Motor neuron (in vitro differentiated cells): ENCODE data around the gene TMOD4. TPM values are rescaled to one million over a fixed set of nuclear protein-coding genes. Genes with fewer than 3 reads are reported as not detected.

Experiments used
- ATAC-seq, 8 experiments: fragments of 200-7000 bp; cut with Tn5 transposase; replicated peaks in 6 of 8; 2 replicates each; pipeline ENCODE4 v1.8.0; 2021; ENCODE audit warnings: mild to moderate bottlenecking in 8 of 8, moderate library complexity in 8 of 8
- H3K27ac ChIP-seq, 2 donors: fragments of 250-450 bp; sonication (Bioruptor Pico); 2 replicates each; pipeline ENCODE4 v1.9.0; 2021; ENCODE audit warnings: antibody characterized with exemption in 2 of 2, mild to moderate bottlenecking in 2 of 2, moderate library complexity in 1 of 2
- H3K4me1 ChIP-seq, 2 donors: fragments of 250-450 bp; sonication (Bioruptor Pico); replicated peaks in 1 of 2; 2 replicates each; pipeline ENCODE4 v1.6.1; 2021; ENCODE audit warnings: antibody characterized with exemption in 2 of 2, mild to moderate bottlenecking in 2 of 2, moderate library complexity in 1 of 2
- H3K4me3 ChIP-seq, 5 donors: fragments of 250-450 bp; sonication (Bioruptor Pico); 2 replicates each; pipeline ENCODE4 v1.9.0; 2021; ENCODE audit warnings: antibody characterized with exemption in 5 of 5, mild to moderate bottlenecking in 5 of 5, moderate library complexity in 4 of 5
- WGBS, 10 experiments: fragments of 450-650 bp; shearing (Covaris generic); methylation state at CpG; one replicate each; pipeline ENCODE4 v1.0.0; 2022; 5-methylcytosine and 5-hydroxymethylcytosine counted together
- in situ Hi-C, 9 experiments: fragments of 400-800 bp; cut with MboI; loops; one replicate each; pipeline ENCODE4 v1.15.0; 2021; ENCODE audit warnings: low sequenced_read_pairs in 9 of 9, low pct_unique_long_range_greater_than_20kb in 2 of 9; ENCODE audit not compliant: unreplicated experiment in 9 of 9
- total RNA-seq, 8 experiments: library from RNA; unstranded; fragments of 300-600 nt; gene quantifications; 2 replicates each; pipeline versions ENCODE4 v1.2.3 to v1.2.4, GENCODE V29; 2022

TMOD4 gene
- total RNA-seq, 8 experiments from 2014 or later = 0.27 to 2.0 (median 0.96) TPM; not detected in 2

DNA sequence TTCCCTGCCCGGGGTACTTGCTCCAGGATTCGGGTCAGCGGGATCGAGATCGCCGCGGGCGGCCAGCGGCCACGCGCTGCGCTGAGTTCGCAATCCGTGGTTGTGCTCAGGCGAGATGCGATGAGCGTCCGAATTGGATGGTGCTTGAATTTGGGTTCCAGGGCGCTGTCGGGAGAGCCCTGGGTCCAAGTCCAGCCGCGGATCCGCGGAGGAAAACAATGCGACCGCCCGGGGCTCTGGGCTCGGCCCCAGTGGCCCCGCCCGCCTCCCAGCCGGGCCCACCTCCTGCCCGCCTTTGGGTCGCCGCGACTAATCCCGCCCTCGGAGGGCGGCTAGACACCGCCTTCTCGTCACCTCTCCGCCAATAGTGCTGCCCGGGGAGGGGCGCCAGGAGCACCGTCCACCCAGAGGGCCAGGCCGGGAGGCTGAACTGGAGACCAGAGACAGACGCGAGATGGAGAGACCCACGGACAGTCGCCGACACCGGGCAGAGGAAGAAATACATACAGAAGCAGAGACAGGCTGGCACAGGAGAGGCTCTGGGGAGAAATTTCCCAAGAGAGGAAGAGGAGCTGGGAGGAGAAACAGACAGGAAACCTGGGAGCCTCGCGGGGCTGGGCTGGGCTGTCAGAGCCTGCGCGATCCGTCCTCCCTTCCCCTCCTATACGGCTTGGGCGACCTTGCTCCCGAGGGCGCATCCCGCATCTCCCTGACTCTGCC, 29.2 kb downstream of the TMOD4 start, which contains the start of gene SEMA6C:
TSS of gene SEMA6C (minus strand) at position 220 of the 720 bp plus-strand sequence. CDS start 4,010 bp downstream, outside the sequence.
- WGBS, 10 experiments = 0 to 5% (median 2%) methylated on average over 2 to 13 of the region's 61 CpGs; no CpG with 5 or more reads in 5 of the 10 experiments
- peak within 1 kb of the TSS; percentile 66 to 99 (median 88) for H3K4me3 ChIP-seq
- in situ Hi-C loops = no loop called here
- H3K4me1 ChIP-seq = peaks cover 30 to 38% of the 10 kb centered on the region in 2 donors
- ATAC-seq = peak; percentile 94 to 99 (median 96)
- H3K27ac ChIP-seq = peak within 1 kb of the TSS; percentile 46 to 55

DNA sequence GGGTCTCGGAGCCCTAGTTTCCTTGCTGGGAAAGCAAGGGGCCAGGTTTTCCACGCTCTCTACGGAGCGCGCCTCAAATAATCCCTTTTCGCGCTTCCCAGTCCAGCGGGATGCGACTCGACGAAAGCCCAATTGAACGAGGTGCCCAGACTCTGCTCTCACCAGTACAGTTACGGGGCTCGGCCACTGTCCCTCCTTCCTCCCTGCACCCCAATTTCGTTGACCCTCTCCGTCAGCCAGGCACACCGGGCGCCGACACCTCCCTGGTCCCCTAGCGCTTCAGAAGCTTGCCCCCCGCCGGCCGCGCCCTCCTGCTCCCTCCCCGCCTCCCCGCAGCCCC, 29.7 kb downstream of the TMOD4 start:
- peak in 3 of 8 experiments; percentile 2 to 7 (median 3) for ATAC-seq
- H3K27ac ChIP-seq = peak overlapping the region; percentile 28 to 55

DNA sequence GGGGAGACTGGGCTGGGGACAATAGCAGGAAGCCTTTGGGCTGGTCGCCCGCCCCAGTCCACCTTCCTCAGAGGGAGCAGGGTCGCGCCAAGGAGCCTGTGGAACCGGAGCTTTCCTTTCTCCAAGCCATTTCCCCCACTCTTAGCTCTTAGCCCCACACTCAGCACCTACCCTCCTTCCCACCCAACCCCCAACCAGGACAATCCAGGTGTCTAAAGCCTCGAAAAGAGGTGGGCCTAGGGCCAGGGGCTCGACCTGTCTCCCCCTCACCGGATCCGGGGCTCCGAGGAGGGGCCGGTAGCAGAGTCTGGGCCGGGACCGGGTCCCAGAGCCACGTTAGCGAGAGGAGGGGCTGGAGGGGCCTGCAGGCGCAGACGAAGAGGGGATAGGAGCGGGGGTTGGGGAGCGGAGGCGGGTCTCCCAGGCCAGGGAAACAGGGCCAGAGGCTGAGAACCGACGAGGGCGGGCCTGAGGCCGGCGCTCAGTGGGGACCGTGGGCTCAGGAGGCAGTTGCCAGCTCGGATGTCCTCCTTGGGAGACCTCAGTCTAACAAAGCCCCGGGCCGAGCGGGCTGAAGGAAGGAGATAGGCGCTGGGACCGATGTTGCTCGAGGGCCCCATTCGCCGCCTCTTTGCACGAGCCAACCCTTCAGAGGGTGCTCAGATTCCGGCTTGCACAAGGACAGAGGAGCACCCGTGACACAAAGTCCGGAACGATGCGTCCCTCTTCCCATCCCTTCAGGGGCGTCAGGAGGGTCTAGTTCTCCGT, 30.3 kb downstream of the TMOD4 start:
- Histone ChIP-seq H3K4me3 (peak overlapping the region; percentile 66 to 99 (median 88)), H3K27ac (peak overlapping the region; percentile 5 to 16), H3K4me1 (peaks cover 30 to 38% of the 10 kb centered on the region in 2 donors)
- WGBS, 10 experiments = 0 to 30% (median 0%) methylated on average over 1 to 6 of the region's 43 CpGs; no CpG with 5 or more reads in 3 of the 10 experiments
- peak in 6 of 8 experiments; percentile 1 to 4 (median 2) for ATAC-seq
- in situ Hi-C loops = no loop called here

More for the DNA sequence above, 29.7 kb downstream of the TMOD4 start:
- in situ Hi-C loops = no loop called here
- 0 to 7% (median 0%) methylated on average over 1 to 7 of the region's 26 CpGs; no CpG with 5 or more reads in 5 of the 10 experiments for WGBS, 10 experiments
- Histone ChIP-seq H3K4me1 (peaks cover 30 to 38% of the 10 kb centered on the region in 2 donors), H3K4me3 (peak overlapping the region; percentile 66 to 99 (median 88))

DNA sequence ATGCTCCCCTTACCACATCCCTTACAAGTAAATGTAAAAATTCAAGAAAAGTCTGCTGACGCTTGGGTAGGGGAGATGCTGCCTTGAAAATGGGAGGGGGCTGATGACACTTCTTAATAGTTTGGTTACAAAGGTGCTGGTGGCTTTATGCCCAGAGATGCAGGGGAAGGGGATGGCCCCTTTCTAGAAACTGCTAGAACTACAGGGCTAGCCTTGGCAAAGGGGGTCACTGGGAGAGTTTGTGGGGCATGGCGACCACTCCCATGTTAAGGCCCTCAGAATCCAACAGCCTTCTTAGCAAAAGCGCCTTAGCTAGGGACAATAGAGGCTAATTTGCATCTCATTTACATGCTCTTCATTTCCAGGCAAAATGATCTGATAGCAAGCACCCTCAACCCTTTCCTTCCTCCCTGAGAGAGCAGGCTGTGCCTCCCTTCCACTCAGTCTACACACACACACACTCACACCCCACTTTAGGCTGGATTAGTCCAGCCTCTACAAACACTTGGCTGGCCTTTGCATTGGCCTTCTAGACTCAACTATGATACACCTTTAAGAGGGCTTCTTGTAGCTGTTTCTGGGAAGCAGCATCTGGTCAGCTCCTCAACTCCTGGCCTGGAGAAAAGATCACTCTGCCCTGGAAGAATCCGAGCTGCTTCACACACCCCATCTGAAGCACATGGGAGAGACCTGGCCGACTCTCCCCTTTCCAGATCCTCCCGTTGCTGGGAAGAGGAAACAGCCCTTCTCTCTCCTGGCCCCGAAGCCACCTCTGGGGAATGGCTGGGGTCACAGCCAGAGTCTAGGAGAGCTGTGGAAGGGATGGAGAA, 31.1 kb downstream of the TMOD4 start:
- Histone ChIP-seq H3K4me1 (peaks cover 30 to 38% of the 10 kb centered on the region in 2 donors), H3K27ac (peak overlapping the region in 1 of 2 donors; percentile 16), H3K4me3 (peak overlapping the region; percentile 66 to 99 (median 88))
- WGBS, 10 experiments = 44 to 86% (median 60%) methylated on average over 1 to 4 of the region's 7 CpGs; no CpG with 5 or more reads in 3 of the 10 experiments
- in situ Hi-C loops = no loop called here
- no peak for ATAC-seq

DNA sequence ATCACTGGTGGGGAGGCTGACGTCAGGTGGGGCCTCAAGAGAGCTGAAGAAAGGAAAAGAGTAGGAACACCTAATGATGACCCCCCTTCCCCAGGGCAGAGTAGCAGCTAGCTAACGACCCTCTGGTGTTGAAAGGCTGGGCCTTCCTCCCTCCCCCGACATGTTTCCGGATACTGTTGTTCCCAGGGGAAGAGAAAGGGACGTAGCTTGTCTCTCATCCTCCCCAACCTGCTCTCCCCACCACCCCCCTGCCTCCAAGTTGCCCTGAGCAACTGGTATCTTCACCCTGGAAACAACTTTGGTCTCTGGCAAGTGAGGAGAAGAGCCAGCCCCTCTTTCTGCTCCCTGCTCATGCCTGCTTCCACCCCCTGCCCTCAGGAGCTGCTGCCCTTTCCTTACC, 31.8 kb downstream of the TMOD4 start:
- ATAC-seq = no peak
- H3K4me1 ChIP-seq = peaks cover 30 to 38% of the 10 kb centered on the region in 2 donors
- H3K4me3 ChIP-seq = peak overlapping the region; percentile 66 to 99 (median 88)
- in situ Hi-C loops = no loop called here
- 10 to 13% methylated on average over 2 to 3 of the region's 5 CpGs; no CpG with 5 or more reads in 8 of the 10 experiments for WGBS, 10 experiments
- H3K27ac ChIP-seq = peak overlapping the region in 1 of 2 donors; percentile 4

DNA sequence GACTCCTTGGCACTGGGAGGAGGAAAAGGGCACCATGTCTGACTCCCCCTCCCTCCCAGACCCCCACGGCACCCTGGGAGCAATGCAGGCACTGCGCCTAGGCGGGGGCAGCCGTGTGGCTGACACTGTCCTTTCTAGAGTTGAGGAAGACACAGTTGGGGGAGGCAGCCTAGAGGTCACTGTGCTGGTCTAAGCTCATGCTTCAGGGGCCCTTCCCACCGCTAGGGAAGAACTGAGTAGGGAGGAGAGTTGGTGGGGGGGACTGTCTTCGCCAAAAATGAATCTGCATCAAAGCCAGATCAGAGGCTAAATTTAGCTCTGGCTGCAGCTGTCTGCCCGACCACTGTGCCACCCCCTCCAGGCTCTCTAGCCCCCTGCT, 32.7 kb downstream of the TMOD4 start:
- Histone ChIP-seq H3K4me3 (no peak overlapping the region), H3K4me1 (peaks cover 30 to 38% of the 10 kb centered on the region in 2 donors), H3K27ac (peak overlapping the region in 1 of 2 donors; percentile 4)
- in situ Hi-C loops = no loop called here
- ATAC-seq = no peak
- 36 to 80% (median 54%) methylated on average over 1 to 4 of the region's 7 CpGs; no CpG with 5 or more reads in 4 of the 10 experiments for WGBS, 10 experiments

DNA sequence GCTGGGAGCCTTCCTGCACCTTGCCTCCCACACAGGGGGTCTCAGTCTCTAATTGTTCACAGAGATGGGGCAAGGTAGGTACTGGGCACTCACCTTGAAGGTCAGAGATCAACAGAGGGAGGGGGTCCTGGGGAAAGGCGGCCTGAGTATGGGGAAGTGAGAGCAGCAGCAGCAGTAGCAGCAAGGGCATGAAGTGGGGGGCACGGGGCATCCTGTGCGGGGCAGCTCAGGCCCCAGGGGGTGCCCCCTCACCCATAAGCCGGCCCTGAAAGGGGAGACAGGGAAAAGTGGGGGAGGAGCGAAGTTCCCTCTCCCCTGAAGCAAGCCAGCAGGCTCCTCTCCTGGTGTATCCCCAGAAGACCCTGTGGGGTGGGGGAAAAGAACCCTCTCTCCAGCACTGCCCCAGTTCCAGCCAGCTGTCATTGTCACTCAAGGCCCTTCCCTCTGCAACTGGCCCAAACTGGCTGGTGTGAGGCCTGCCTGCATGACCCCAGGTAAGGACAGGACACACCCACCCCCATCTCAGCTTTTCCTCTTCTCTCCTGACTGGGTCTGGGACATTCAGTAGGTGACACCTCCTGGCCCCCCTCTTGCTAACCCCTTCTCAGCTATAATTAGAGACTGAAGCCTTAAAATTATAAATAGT, 33.2 kb downstream of the TMOD4 start:
- Histone ChIP-seq H3K4me1 (peaks cover 28 to 34% of the 10 kb centered on the region in 2 donors), H3K27ac (peak overlapping the region in 1 of 2 donors; percentile 4), H3K4me3 (no peak overlapping the region)
- in situ Hi-C loops = no loop called here
- 20 to 100% methylated on average over 1 to 2 of the region's 5 CpGs; no CpG with 5 or more reads in 8 of the 10 experiments for WGBS, 10 experiments
- peak in 2 of 8 experiments; percentile 4 to 8 for ATAC-seq

DNA sequence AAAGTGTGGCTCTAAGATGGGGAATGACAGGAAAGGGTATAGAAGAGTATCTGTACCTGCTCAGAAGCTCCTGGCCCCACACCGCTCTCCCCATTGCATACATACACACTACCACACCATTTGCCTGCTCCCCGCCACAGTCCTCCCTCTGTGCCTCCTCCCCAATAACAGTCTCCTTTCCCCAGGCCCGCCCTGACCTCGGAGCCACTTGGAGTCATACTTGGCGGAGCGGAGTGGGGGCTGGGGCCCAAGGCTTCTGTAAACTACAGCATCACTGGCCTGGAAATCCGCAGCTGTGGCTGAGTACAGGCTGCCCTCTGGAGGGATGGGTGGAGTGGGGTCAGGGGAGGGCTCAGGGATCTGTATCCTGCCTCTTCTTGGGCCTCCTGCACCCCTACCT, 38.0 kb downstream of the TMOD4 start:
- H3K4me1 ChIP-seq = peaks cover 2 to 7% of the 10 kb centered on the region in 2 donors
- no peak for ATAC-seq
- in situ Hi-C loops = no loop called here
- WGBS, 10 experiments = 86 to 100% (median 95%) methylated on average over 1 to 4 of the region's 7 CpGs; no CpG with 5 or more reads in 6 of the 10 experiments
- H3K27ac ChIP-seq = no peak overlapping the region
- H3K4me3 ChIP-seq = no peak overlapping the region

DNA sequence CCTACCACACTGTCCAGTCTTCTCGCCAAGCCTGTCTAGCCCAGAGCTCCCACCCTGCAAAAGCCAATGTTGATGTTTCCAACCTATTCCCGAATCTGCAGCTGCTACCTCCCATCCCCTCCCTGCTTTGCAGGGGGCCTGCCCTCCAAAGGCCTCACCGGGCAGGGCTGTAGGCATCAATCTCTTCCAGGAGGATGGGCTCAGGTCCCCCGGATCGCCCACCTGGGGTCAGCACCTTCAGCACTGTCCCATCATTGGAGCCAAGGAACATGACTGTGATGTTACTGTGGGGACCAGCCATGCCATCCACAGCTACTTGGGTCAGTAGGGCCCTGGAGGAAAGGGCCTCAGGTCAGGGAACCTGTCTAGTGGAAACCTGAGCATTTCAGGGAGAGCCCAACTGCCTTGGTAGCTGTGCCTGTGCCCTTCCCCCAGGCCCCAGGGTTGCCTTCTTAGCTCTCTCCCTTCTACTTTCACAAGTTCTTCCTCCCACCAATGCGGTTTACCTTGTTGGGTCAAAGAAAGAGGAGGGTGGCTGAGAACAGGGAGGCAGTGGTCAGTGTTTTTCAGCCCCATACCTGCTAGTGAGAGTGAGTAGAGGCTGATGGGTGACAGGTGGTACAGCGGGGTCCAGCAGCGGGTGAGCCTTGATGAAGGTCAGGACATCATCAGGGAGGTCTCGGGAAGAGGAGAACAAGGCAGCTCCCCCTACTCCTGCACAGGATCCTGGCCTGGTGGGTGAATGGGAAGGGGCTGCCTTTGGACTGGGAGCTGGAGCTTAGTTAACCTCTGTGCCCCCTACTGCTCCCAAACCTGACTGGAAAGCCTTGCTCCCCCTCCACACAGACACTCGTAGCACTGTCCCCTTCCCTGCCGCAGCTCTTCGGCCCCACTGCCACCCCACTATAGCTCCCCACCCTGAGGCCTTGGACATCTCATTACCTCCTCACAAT, 40.1 kb downstream of the TMOD4 start:
- no peak overlapping the region for H3K4me3 ChIP-seq
- ATAC-seq = no peak
- no peak overlapping the region for H3K27ac ChIP-seq
- whole genome bisulfite sequencing, 10 experiments = 66 to 93% (median 91%) methylated on average over 3 to 6 of the region's 12 CpGs; no CpG with 5 or more reads in 5 of the 10 experiments
- peaks cover 8 to 15% of the 10 kb centered on the region in 2 donors for H3K4me1 ChIP-seq
- in situ Hi-C loops = no loop called here

DNA sequence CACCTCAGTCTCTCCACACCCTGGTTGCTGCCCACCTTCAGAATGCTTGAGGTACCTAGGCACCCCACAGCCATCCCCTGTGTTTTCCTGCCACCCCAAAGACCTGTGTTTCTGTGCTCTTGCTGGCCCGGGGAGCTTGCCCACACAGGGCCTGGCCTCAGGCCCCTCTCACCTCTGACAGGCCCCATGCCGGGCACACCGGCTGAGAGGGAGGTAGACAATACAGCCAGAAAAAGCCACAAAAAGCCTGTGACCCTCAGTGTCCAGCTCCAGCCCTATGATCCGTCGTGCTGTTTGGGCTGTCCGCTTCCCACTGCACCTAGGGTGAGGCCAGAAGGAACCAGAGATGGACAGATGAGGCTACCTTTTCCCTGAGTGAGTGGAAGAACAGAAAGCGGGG, 40.8 kb downstream of the TMOD4 start:
- H3K4me1 ChIP-seq = peaks cover 8 to 15% of the 10 kb centered on the region in 2 donors
- H3K27ac ChIP-seq = no peak overlapping the region
- ATAC-seq = no peak
- in situ Hi-C loops = no loop called here
- WGBS, 10 experiments = 80 to 100% (median 89%) methylated on average over 1 to 6 of the region's 7 CpGs; no CpG with 5 or more reads in 7 of the 10 experiments
- H3K4me3 ChIP-seq = no peak overlapping the region

DNA sequence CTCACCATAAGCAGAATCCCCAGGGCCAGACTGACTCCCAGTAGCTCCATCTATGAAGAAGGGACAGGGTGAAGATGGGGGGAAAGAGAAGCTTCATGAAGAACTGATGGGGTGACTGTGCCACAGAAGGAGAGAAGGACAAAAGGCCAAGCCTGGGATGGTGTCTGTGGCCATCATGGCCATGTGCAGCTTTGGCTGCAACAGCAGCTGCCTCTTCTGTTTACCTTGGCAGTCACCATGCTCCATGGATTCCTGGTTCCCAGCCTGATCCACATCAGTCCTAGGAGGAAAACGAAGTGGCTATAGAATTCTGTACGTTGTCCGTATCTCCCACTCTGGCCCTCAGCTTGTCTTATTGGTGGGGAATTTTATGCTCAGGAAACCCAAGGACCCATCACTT, 41.4 kb downstream of the TMOD4 start:
- ATAC-seq = no peak
- WGBS, 10 experiments = 40 to 100% (median 92%) methylated on average over 1 to 3 of the region's 3 CpGs; no CpG with 5 or more reads in 2 of the 10 experiments
- in situ Hi-C loops = no loop called here

More for the DNA sequence above, 41.4 kb downstream of the TMOD4 start:
- Histone ChIP-seq H3K27ac (no peak overlapping the region), H3K4me3 (no peak overlapping the region), H3K4me1 (peaks cover 8 to 15% of the 10 kb centered on the region in 2 donors)
